Vagina (tissue), 2 donors: ENCODE data around the gene CXorf49. TPM values are rescaled to one million over a fixed set of nuclear protein-coding genes. Genes with fewer than 3 reads are reported as not detected.

Experiments
- DNase-seq, 2 donors: peaks; one replicate each; pipeline ENCODE4 v3.0.0-alpha.2; 2017; ENCODE audit errors: extremely low spot score in 2 of 2
- H3K27ac ChIP-seq: fragments of 200-600 bp; sonication (generic); one replicate; pipeline ENCODE4 v1.5.1; 2019
- H3K27me3 ChIP-seq: fragments of 200-600 bp; sonication (generic); one replicate; pipeline ENCODE4 v1.5.1; 2019
- H3K36me3 ChIP-seq, 2 donors: fragments of 200-600 bp; sonication (generic); one replicate each; pipeline ENCODE4 v1.5.1; 2017 to 2019
- H3K4me1 ChIP-seq: fragments of 200-600 bp; sonication (generic); one replicate; pipeline ENCODE4 v1.5.1; 2019
- H3K4me3 ChIP-seq, 2 donors: fragments of 200-600 bp; sonication (generic); 1 replicate in 1 of 2; 2 replicates in 1 of 2; pipeline ENCODE4 v1.5.1; 2016 to 2019
- H3K9me3 ChIP-seq: fragments of 200-600 bp; sonication (generic); one replicate; pipeline ENCODE4 v1.5.1; 2019
- CTCF ChIP-seq, 3 experiments: fragments of 450-650 bp in 2 of 3; fragments of 200-600 bp in 1 of 3; sonication (generic) in 1 of 3; IDR thresholded peaks; one replicate each; pipeline ENCODE4 v1.5.1; 2017 to 2019; ENCODE audit warnings: antibody characterized with exemption in 3 of 3, mild to moderate bottlenecking in 2 of 3, moderate library complexity in 2 of 3
- POLR2A ChIP-seq, 2 donors: fragments of 450-650 bp; IDR thresholded peaks; one replicate each; pipeline ENCODE4 v1.6.1; 2017; ENCODE audit warnings: antibody characterized with exemption in 2 of 2, mild to moderate bottlenecking in 2 of 2, moderate library complexity in 2 of 2
- POLR2AphosphoS5 ChIP-seq, 2 donors: sonication (generic); formaldehyde crosslinking; IDR thresholded peaks; one replicate each; pipeline ENCODE4 v1.9.0; 2017; ENCODE audit warnings: antibody characterized with exemption in 2 of 2, mild to moderate bottlenecking in 2 of 2, low read depth in 1 of 2; ENCODE audit not compliant: insufficient read depth in 1 of 2
- intact Hi-C: fragments of 100-400 bp; cut with DNase I; formaldehyde crosslinking; loops from one replicate; pipeline ENCODE4 v1.15.1; 2023
- small RNA-seq: library from RNA; depleted of rRNA; stranded (forward); fragments of <200 nt; gene quantifications from one replicate; pipeline ENCODE3, GENCODE V24; 2016
- total RNA-seq: library from RNA; depleted of rRNA; stranded (reverse); fragments of >200 nt; gene quantifications from one replicate; pipeline ENCODE4 v1.2.3, GENCODE V29; 2016

CXorf49 gene
- total RNA-seq, 1 donor from 2014 or later, result not detected

DNA sequence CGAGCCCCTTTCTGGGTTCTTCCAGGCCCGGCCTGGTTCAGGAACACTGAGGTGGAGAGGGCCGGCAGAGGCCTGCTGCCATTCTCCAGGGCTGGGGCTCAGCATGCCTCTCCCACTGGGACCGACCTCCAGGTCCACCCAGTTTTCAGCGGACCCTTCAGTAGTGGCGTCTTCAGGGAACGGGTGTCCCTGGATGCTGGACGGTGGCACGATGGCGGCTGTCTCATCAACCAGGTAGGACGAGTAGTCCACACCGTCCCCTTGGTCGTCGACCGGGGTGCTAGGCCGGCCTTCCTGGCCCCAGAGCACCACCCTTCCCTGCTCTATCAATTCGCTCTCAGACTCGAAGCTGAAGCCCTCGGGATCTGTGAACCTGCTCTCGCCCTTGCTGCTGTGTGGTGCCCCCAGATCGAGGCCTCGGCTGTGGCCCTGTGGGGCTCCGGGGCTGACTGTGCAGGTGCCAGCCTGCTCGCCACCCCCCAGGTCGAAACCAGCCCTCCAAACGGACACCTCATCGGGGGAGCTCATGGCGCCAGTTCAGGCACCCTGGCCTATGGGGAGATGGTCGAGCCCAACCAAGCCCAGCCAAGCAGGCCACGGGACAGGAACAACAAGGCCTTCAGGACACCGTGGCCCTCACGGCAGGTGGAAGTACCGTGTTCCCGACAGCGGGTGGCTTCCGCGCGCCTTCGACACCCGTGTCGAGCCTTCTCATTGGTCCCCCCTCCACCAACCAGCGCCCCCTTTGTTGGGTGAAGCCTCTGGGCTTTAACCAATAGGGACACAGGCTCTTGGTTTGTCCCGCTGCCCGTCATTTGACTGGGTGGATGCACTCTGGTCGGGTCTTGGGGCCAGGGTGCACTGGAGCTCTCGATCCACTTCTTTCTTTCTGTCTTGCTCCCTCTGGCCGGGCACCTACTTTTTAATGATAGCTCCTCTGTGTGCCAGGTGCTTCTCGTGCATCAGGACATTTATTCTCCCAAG is 51.6 kb downstream of the CXorf49 start:
- Histone ChIP-seq H3K4me1 (no peaks in the 10 kb centered on the region), H3K27ac (no peak overlapping the region), H3K27me3 (no peaks in the 10 kb centered on the region), H3K9me3 (no peaks in the 10 kb centered on the region), H3K36me3 (no peaks in the 10 kb centered on the region), H3K4me3 (no peak overlapping the region)
- no peak for TF ChIP-seq CTCF (IDR thresholded peaks at IDR 0.05)
- DNase-seq, result peak in 1 of 2 donors; percentile 80
- intact Hi-C loops, result no loop called here

DNA sequence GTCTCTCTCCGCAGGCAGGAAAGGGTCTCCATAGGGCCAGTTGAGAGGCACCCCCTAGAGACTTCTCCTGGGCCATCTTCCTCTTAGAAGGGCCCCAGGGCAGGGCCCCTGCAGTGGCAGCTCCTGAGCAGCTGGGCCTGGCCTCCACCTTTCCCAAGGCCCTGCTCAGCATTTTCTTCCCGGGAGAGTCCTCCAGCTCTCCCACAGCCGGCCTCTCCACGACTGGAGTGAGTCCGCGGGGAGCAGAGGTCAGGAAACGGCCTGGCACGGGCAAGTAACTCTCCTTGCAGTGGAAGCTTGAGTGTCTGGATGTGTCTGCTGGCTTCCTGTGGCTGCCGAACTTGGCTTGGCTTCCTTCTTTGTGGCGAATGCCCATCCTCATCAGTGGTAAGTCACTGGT is 52.3 kb downstream of the CXorf49 start:
- peak in 1 of 2 donors; percentile 54 for DNase-seq
- Histone ChIP-seq H3K4me1 (no peaks in the 10 kb centered on the region), H3K27me3 (no peaks in the 10 kb centered on the region), H3K27ac (no peak overlapping the region), H3K36me3 (no peaks in the 10 kb centered on the region), H3K9me3 (no peaks in the 10 kb centered on the region), H3K4me3 (no peak overlapping the region)
- intact Hi-C loops, result no loop called here
- no peak for TF ChIP-seq CTCF (IDR thresholded peaks at IDR 0.05)
- no peak for TF ChIP-seq POLR2AphosphoS5 (IDR thresholded peaks at IDR 0.05; ENCODE audit: insufficient read depth in 1 of 2, low read depth in 1 of 2)
- TF ChIP-seq POLR2A (IDR thresholded peaks at IDR 0.05), result no peak

- TF ChIP-seq CTCF (IDR thresholded peaks at IDR 0.05) (no peak), POLR2A (IDR thresholded peaks at IDR 0.05) (no peak), POLR2AphosphoS5 (IDR thresholded peaks at IDR 0.05; ENCODE audit: insufficient read depth in 1 of 2, low read depth in 1 of 2) (no peak)
- Histone ChIP-seq H3K36me3 (no peaks in the 10 kb centered on the region), H3K9me3 (no peaks in the 10 kb centered on the region), H3K4me3 (no peak overlapping the region), H3K27me3 (no peaks in the 10 kb centered on the region), H3K27ac (no peak overlapping the region), H3K4me1 (no peaks in the 10 kb centered on the region)
- intact Hi-C loops, result no loop called here
- DNase-seq, result peak in 1 of 2 donors; percentile 70
Observed at GRCh38 chrX:71664889-71665491, 53.1 kb downstream of the CXorf49 start.

Small RNAs within 50 kb of the gene (small RNA-seq; reads per million reads assigned to genes)
- gene BX276092.4 (not detected), gene BX276092.6 (not detected), gene BX276092.8 (not detected)

Other genes with a start within 250 kb of the CXorf49 start
- gene OGT, start 185.2 kb downstream of the CXorf49 start, total RNA-seq, result 173 TPM
- gene GCNA, start 139.8 kb downstream of the CXorf49 start, total RNA-seq, result 9.1 TPM
- not detected for gene CXCR3, start 99.8 kb downstream of the CXorf49 start, total RNA-seq
- gene CXorf49B, start 45.1 kb upstream of the CXorf49 start, total RNA-seq, result not detected
- 12.3 TPM for gene NHSL2, start 192.6 kb upstream of the CXorf49 start, total RNA-seq